ENCODE results near the gene CLEC16A.

Gene CLEC16A

DNA sequence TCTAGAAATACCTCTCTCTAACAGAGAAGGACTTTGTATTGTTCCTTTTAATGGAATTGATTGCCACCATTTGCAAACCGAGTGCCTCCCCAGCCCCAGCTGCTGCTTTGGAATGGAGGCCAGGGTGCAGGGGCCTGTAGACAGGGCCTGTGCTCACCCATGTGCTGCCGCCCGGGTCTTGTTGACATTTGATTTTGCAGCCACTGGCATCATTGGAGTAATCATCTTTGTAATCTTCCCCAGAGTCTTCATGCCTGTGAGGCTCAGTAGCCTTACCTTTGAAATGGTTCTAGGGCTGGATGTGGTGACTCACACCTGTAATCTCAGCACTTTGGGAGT, 119.8 kb downstream of the CLEC16A start:
- no peak overlapping the region for H3K27ac ChIP-seq
- TF ChIP-seq, protein P1, sequence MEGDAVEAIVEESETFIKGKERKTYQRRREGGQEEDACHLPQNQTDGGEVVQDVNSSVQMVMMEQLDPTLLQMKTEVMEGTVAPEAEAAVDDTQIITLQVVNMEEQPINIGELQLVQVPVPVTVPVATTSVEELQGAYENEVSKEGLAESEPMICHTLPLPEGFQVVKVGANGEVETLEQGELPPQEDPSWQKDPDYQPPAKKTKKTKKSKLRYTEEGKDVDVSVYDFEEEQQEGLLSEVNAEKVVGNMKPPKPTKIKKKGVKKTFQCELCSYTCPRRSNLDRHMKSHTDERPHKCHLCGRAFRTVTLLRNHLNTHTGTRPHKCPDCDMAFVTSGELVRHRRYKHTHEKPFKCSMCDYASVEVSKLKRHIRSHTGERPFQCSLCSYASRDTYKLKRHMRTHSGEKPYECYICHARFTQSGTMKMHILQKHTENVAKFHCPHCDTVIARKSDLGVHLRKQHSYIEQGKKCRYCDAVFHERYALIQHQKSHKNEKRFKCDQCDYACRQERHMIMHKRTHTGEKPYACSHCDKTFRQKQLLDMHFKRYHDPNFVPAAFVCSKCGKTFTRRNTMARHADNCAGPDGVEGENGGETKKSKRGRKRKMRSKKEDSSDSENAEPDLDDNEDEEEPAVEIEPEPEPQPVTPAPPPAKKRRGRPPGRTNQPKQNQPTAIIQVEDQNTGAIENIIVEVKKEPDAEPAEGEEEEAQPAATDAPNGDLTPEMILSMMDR (conservative IDR thresholded peaks at IDR 0.05), result no peak

DNA sequence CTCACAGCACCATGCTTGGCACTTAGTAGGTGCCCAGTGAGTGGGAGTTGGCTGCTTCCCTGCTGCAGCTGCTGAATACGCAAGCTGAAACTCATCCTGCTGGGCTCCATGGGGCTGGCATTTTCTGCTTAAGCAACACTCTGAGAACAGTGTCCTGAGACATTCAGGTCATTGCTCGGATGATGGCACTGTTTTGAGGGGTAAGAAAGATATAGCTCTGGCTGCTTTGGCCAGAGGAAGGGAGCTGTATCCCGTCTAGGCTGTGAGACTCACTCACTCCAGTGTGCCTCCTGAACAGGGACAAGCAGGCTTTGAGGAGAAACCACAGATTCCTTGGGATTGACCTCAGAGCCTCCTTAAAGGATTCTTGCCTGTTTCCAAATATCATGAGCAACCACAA, 120.5 kb downstream of the CLEC16A start:
- TF ChIP-seq, protein P1 (conservative IDR thresholded peaks at IDR 0.05), result no peak
- no peak overlapping the region for H3K27ac ChIP-seq

DNA sequence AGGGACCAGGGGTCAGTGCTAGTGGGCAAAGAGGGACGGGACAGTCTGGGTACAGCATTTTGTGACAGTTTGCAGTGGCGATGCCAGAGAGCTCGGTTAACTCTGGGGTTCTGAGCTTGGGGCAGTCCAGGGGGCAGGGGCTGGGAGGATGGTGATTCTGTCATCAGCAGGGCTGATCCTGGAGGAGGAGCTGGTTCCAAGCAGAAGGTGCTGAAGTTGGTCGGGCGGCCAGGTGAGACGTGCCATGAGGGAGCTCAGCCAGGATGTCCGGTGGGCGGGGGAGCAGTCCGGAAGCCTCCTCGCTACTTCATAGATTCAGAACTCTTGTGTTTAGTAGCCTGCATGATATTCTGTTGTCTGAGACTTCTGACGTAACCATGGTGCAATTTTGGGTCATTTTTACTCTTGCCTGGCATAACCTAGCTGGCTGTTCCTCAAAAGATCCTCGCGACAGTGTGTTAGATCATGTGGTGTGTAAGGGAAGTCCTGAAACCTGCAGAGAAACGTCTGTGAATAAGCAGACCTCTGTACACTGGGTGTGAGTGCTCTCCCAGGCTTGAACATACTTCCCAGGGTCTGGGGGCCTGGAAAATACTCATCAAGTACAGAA, 122.0 kb downstream of the CLEC16A start:
- TF ChIP-seq, protein P1 (conservative IDR thresholded peaks at IDR 0.05), result no peak
- no peak overlapping the region for H3K27ac ChIP-seq

DNA sequence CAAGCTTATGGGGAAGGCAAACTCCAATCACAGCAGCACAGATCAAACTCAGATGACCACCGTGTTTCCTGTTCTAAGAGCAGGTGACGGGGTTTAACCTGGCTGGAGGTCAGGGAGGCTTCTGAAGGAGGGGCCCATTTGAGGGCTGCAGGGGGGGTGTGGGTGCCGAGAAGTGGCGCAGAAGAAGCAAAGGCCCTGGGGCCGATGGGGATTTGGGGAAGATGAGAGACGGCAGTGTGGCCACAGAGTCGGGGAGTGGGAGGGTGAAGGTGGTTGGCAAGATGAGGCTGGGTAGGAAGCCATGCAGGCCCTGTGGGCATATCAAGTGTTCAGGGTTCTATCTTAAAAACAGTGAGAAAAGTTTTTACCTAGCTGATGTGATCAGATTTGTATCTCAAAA, 122.9 kb downstream of the CLEC16A start:
- TF ChIP-seq, protein P1 (conservative IDR thresholded peaks at IDR 0.05), result no peak
- H3K27ac ChIP-seq, result no peak overlapping the region

DNA sequence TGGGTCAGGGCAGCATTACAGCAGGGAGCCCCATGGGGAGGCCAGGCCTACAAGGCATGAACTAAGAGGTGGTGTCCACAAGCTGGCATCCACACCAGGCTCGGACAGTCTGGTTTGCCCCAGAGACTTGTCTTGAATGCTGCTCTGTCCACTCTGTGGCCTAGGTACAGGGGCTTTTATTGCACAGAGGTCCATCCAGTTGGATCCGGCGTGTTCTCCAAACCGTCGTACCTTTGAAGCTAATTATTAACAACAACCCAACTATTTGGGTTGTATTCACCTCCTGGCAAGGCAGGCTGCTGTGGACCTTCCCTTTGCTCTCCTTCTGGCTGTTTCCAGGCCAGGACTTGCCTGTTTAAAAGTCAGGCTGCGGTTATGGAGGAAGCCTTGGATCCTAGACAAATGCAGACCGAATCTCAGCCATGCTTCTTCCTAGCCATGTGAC, 123.4 kb downstream of the CLEC16A start:
- TF ChIP-seq, protein P1 (conservative IDR thresholded peaks at IDR 0.05), result no peak

DNA sequence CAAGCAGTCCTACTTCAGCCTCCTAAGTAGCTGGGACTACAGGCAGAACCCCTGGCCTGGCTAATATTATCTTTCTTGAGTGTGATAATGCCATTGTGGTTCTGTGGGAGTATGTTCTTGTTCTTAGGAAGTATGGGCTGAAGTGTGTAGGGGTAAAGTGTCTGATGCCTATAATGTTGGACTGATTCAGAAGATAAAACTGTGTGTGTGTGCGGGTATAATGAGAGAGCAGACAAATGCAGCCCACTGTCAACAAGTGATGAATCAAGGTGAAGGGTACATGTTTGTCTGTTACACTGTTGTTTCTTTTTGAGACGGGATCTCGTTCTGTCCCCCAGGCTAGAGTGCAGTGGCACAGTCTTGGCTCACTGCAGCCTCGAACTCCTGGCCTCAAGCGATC, 127.5 kb downstream of the CLEC16A start:
- no peak overlapping the region for H3K27ac ChIP-seq

More for the DNA sequence above, 123.4 kb downstream of the CLEC16A start:
- no peak overlapping the region for H3K27ac ChIP-seq

DNA sequence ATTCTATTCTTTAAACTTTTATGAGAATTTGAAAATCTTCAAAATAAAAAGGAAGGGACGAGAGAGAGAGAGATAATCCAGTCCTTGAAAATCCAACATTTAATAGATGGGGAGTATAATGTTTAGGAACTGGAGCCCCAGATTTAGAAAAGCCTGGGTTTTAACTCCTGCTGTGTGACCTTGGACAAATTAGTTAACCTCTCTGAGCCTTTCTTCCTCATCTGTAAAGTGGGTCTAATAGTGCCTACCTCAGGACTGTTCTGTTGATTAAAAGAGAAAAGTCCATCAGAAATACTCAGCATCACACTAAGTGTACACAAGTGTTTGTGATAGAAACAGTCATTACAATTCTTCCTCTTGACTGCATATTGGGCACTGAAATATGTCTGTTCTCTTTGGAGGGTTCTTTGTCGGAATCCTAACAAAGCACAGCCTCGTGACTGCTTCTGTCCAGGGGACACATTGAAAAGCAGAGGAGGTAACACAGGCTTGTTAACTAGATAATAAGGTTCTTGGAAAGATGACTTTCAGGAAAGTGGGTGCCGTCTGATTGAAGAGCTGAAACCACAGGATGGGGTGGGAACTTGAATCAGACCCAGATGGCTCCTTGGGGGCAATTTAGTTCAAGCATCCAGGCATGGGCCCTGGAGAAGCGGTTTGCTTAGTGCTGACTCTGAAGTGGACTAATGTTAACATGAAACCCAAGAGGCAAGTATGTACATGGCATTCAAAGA, 128.2 kb downstream of the CLEC16A start:
- TF ChIP-seq, protein P1 (conservative IDR thresholded peaks at IDR 0.05), result no peak
- no peak overlapping the region for H3K27ac ChIP-seq

More for the DNA sequence above, 127.5 kb downstream of the CLEC16A start:
- TF ChIP-seq, protein P1 (conservative IDR thresholded peaks at IDR 0.05), result no peak
